HG03060 (cell line): ENCODE measurements around the gene SPAG6.
"Not testable (repeated sequence)": the region's sequence is repeated elsewhere in the genome, so short reads cannot be mapped to it uniquely, and the experiment has no call there.

Experiments
- ATAC-seq: cut with Tn5 transposase; IDR thresholded peaks from one replicate; pipeline ENCODE4 v1.9.1; 2021; ENCODE audit warnings: low read depth, moderate number of reproducible peaks; ENCODE audit not compliant: unreplicated experiment

SPAG6 gene

DNA sequence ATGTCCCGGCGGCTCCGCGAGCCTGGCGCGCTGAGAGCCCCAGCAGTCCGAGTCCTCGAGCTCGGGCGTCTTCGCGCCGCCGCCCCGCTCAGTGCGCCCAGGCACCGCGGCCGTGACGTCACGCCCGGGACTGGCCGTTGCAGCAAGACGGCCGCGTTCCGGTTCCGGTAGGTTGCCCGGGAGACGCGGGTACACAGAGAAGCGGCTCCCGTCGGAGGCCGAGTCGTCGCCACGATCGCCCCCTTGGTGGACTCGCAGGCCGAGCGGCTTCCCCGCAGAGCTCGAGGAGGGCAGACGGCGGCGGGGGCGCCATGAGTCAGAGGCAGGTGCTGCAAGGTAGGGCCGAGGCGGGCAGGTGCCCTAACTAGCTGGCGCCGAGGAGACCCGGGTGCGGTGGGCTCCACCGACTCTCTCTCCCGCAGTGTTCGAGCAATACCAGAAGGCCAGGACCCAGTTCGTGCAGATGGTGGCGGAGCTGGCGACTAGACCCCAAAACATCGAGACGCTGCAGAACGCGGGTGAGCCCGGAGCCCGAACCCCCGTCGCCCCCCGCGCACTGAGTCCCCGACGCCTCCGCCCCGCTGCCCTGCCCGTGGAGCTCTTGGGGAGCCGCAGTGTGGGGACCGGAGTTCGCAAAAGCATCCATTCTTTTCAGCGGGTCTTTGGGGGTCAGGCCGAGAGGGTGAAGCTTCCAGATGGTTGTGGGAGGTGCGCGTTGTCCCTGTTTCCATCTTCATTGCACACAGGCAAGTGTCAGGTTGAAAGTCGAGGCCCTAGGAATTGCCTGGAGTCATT lies at the start of gene SPAG6:
TSS of gene SPAG6 (plus strand) at position 196 of the 795 bp plus-strand sequence. CDS start at position 312, 116 bp downstream.
- no peak for ATAC-seq

DNA sequence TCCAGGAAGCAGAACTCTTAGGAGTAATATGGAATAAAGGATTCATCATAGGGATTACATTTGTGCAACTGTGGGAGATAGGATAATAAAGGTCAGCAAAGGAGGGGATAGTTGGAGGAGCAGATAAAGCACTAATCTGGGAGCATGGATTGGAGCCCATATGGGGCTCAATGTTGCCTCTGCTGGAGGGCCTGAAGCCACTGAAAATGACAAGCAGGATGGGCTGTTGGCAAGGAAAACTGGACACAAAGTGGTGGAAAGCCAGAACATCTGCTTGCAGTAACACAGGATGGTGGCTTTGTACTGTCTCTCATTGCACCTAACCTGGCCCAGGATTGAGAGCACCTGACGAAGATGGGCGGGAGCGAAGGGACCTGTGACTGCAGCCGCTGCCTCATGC lies 44.1 kb upstream of the SPAG6 start:
- no peak for ATAC-seq

DNA sequence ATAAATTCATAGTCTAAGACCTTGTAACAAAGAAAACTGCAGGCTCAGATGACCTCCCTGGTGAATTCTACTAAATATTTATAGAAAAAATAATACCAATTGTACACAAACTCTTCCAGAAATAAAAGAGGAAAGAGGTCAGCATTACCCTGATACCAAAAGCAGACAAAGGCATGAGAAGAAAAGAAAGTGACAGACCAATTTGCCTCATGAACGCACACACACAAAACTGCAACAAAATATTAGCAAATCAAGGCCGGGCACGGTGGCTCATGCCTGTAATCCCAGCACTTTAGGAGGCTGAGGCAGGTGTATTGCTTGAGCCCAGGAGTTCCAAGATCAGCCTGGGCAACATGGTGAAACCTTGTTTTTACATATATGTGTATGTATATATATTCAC lies 41.8 kb upstream of the SPAG6 start:
- no peak for ATAC-seq

DNA sequence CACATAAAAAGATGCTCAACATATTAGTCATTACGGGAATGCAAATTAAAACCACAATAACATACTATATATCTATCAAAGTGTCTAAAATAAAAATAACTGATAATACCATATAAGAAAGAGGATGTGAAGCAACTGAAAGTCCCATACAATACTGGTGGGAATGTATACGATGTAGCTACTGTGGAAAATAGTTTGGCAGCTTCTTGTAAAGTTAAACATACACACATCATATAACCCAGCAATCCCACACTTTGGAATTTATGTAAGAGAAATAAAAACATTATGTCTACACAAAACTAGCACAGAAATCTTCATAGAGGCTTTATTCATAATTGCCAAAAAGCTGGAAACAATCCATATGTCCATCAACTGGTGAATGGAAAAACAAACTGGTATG lies 39.6 kb upstream of the SPAG6 start:
- ATAC-seq: no peak

DNA sequence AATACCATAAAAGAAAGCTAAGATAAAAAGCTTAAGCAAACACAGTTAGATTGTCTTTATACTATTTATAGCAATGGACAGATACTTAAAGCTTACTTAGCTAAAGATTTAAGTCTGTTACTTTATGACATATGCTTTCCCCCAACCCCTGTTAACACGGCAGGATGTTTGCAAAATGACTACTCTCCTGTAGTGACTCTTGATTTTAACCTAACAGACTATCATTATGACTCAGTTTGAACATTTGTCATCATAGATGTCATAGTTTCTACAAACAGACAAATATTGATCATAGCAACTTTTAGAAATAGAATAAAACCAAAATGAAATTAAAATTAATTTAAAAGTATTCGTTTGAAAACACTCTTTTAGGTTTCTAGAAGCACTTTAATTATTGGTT lies 36.9 kb upstream of the SPAG6 start:
- peak; percentile 94 for ATAC-seq

DNA sequence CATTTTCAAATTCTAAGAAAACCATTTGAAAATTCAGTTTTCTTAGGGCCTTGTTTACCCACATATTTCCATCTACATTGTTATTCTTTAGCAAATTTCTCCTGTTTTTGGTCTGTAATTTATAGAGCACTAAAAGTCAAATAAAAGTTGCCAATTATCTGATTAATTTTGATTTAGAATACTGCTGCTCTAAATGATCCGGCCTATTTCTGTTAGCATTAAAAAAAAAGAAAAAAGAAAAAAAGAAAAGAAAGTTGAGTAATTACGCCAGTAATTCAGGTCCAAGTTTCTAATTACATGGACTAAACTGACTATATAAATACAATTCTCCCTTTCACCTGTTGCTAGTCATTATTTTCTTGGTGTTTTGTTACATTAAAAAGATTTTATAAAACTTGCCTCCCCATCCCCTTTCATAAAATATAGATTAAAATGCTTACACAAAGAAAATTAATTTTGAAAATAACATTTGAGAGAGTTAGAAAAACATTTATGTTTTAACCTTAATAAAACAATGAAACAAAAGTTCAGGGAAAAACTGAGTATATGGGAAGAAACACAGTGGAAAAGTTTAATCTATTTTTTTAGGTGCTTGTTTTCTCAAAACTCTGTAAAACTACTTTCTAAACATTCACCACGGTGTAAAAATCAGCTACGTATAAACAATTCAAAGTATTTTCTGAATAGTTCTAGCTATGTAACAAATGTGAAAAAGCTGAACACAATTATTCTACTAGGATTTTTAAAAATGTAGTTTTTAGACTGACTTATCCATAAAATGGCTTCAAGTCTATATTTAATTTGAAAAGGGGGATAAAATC lies 35.9 kb upstream of the SPAG6 start:
- no peak for ATAC-seq

DNA sequence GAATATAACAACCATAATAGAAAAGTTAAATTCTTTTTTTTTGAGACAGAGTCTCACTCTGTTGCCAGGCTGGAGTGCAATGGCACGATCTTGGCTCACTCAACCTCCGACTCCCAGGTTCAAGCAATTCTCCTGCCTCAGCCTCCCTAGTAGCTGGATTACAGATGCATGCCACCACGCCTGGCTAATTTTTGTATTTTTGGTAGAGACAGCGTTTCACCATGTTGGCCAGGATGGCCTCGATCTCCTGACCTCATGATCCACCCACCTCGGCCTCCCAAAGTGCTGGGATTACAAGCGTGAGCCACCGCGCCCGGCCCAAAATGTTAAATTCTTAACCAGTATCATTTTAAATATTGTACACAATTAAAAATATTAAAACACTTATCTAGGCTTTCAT lies 35.3 kb upstream of the SPAG6 start:
- ATAC-seq: not testable (repeated sequence)

DNA sequence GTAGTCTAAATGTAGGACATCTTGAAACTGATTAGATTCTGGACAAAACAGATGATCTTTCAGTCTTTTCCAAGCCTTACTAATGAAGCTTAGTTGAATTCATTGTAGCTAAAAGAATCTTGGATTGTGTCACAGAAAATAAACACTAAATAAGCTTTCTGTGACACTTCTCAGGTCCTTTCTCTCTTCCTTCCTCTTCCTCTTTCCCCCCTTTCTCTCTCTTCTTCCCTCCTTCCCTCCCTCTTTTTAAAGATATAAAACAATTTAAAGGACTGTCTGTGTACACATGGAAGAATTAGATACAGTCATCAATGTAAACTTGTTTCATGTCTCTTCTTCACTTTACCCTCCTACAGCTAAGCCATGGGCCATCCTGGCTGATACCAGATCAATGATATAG lies 34.4 kb upstream of the SPAG6 start:
- ATAC-seq: no peak

DNA sequence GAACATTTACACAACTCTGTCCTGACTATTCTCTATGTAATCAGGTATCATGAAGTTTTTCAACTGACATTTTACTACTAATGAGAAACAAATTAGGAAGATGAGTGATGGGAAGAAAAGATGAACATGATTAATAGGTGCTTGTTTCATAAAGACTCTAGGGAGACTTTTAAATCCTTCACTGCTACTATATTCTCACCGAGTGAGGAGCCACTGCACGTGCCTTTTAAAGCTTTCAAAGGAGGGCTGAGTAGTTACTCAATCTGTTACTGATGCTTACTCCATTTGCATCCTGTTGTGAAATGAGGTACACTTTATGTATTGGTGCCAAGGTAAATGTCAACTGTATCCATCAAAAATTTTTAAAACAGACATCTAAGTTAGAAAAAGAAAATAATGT lies 30.4 kb upstream of the SPAG6 start:
- ATAC-seq: no peak

DNA sequence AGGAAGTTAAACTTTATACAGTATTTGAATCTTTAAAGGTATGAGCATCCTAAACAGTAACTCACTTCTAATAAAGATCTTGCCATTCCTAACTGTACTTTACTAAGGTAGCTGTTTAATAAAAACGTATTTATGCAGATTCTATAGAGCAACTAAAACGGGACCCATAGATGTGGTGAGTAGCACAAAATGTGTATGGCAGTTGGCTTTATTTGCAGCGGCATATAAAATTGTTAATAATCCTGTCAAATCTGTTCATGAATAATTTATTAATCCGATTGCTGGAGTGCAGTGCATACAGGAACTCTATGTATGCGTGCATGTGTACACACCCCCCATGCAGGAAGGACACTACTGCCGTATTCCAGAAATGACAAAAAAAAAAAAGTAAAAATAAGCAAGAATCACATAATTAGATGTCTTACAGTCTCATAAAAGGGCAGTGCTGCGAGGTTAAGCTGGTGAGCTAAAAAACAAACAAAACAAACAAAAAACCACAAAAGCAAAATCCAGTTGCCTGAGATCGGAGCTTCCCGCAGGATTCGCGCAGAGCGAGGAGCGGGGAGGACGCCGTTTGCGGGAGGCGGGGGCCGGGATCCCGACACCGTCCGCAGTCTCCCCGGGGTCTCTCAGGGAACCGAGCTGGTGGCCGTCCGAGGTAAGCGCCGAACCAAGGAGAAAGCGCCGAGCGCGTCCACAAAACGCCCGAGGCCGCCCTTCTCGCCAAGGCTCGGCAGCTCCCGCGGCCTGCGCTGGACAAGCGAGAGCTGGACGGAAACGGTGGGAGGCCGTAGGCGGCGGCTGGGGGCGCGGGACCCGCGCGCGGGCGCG lies 29.6 kb upstream of the SPAG6 start:
- peak; percentile 4 for ATAC-seq

DNA sequence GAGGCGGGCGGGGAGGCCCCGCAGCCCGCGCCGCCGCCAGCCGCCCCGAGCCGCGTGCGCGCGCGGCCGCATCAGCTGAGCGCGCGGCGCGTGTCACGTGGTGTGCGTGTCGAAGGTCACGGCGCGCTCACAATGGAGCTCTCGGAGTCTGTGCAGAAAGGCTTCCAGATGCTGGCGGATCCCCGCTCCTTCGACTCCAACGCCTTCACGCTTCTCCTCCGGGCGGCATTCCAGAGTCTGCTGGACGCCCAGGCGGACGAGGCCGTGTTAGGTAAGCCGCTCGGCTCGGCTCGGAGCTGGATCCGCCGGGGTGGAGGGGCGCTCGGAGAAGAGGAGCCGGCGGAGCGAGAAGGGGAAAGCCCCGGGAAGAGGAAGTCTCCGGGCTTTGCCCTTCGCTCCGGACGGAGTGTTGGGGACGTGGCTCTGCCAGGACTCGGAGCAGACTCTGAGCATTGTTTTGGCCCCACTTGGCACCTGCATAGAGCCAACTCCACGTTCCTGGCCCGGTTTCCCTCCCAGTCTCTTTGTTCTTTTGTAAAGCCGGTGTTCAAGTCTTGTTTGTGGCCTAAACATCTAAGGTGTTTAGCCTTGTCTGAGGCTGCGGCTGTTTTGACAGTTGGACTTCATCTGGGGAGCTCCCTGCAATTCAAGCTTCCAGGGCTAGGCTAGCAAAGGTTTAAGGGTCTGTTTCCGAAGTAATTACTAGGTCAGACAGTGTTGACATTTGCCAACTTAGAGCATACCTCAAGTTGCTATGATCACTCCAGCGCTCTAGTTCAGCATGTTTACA lies 28.8 kb upstream of the SPAG6 start, which contains the start of gene COMMD3:
TSS of gene COMMD3 (plus strand) at position 103 of the 790 bp plus-strand sequence. CDS start at position 133, 30 bp downstream.
- peak; percentile 31 for ATAC-seq

DNA sequence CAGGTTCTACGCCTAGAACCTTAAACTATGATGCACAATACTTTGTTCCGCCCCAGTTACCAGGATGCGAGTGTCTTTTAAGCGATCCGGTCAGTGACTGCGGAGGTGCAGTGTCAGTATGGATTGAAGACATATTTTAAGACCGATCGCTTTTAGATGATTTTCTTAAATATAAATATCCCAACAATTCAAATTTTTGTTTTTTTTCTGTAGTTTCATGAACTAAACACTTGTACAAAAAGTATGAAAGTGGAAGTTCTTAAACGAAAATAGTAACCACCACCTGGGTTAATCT lies 28.3 kb upstream of the SPAG6 start:
- ATAC-seq: peak; percentile 22

DNA sequence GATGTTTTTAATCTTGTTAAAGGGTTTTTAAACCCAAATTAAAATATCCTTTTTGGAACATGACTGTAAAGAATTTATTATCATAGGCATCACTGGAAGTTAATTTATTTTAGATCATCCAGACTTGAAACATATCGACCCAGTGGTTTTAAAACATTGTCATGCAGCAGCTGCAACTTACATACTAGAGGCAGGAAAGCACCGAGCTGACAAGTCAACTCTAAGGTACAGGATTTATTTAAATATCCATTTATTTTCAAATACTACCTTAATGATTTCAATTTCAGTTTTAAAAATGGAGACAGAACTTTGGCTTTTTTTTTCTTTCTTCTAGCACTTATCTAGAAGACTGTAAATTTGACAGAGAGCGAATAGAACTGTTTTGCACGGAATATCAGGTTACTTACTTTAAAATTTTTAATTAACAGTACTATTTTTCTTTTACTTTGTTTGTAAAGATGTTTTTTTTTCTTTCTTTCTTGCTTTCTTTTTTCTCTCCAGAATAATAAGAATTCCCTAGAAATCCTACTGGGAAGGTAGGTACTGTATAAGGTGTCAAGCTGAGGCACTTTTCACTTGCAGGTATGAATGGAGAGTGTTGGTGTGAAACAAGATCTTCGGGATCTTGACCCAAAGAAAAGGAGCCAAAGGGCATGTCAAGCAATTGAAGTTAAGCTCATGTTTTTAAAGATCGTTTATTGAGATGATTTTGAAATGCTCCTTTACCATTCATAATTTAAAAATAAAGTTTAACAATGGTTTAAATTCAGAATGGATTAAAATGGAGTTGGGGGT lies 27.3 kb upstream of the SPAG6 start:
- ATAC-seq: no peak

DNA sequence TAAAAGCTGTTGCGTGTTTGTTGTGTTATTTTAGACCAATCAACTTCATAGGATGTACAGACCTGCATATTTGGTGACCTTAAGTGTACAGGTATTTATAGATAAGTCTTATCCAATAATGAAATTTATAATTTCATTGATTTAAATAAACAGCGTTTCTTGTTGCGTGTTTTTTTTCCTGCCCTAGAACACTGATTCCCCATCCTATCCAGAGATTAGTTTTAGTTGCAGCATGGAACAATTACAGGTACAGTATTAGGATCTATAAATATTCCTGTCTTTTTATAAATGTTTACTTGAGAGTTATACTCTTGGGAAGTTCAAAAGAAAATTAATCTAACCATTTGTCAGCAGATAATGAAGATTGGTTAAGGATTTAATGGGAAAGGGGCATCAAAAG lies 26.5 kb upstream of the SPAG6 start:
- no peak for ATAC-seq

DNA sequence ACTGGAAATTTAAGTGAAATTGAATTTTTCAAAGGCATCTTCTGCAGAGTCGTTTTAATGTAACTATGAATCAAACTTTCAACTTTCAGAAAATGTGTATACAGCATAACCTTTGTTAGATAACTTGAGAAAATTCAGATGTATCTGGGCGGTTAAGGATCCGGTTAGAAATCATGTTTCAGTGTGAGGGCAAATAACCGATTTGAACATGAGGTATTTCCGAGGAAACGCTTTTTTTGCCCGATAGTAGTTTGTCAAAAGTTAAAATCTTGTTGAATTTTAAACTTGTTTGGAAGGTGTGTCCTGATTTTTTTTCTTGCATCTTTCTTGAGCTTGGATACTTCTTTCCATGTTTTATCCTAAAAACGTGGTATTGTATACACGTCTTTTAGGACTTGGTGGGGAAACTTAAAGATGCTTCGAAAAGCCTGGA lies 25.7 kb upstream of the SPAG6 start:
- ATAC-seq: no peak

DNA sequence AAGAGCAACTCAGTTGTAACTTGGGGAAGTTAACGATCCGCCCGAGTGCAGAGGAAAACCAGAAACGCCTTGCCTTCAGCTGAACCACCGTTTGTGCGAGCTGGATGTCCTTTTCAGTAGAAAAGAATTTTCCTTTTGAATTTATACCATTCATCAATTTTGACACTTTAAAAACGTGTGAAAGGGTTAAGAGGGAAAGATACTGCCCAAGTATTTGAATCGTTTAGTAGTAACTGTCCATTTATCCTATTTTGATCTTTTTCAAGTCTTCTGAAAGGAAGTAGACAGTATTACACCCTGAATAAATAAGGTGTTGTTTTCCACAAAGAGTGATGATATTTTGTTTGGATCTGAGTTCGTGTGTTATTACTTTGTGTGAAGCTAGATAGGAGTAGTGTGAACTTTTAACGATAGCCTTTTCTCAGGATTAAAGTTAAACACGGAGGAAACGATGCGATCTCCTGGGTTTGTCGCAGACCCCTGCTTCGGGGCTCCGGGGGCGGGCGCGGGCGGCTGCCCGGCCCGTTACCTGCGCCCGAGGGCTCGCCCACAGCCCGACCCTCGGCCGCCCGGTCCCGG lies 25.2 kb upstream of the SPAG6 start:
- ATAC-seq: no peak

DNA sequence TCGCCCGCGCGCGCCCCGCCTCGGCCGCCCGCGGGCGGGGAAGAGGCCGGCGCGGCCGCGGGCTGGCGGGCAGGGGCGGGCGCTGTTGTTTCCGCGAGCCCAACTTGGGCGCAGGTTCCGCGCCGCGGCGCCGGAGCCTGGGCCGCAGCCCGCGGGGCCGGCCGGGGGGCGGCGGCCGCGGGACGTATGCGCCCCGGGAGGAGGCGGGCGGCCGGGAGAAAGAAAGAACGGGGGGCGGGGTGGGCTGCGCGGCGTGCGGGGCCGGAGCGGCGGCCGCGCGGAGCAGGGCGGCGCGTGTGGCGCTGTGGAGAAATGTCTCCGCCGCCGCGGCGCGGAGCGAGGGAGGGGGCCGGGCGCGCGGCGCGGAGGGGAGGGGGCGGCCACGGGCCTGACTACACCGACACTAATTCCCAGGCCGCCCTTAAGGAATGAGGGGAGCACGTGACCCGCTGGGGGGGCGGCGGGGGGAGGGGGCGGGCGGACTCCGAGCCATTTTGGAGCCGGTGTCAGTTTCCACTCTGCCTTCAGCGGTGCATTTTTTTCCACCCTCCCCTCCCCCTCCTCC lies 24.6 kb upstream of the SPAG6 start, which contains the start of gene BMI1:
TSS of gene BMI1 (plus strand) at position 509 of the 565 bp plus-strand sequence. CDS start 5,351 bp downstream, outside the sequence.
- no peak for ATAC-seq

DNA sequence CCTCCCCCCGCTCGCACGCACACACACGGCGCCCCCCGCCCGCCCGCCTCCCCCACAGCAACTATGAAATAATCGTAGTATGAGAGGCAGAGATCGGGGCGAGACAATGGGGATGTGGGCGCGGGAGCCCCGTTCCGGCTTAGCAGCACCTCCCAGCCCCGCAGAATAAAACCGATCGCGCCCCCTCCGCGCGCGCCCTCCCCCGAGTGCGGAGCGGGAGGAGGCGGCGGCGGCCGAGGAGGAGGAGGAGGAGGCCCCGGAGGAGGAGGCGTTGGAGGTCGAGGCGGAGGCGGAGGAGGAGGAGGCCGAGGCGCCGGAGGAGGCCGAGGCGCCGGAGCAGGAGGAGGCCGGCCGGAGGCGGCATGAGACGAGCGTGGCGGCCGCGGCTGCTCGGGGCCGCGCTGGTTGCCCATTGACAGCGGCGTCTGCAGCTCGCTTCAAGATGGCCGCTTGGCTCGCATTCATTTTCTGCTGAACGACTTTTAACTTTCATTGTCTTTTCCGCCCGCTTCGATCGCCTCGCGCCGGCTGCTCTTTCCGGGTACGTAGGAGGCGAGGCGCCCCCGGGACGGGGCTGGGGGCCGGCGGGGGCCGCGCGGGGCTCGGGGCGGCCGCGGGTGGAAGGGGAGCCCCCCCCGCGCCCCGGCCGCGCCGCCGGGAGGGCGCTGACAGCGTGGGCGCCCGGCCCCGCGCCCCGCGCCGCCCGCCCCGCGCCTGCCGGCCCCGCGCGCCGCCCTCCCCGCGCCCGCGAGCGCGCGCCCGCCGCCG lies 24.0 kb upstream of the SPAG6 start:
- no peak for ATAC-seq
